Renal pelvis (tissue), 4 donors: ENCODE results near the gene MELTF. TPM values are rescaled to one million over a fixed set of nuclear protein-coding genes. Genes with fewer than 3 reads are reported as not detected.

Experiments
- DNase-seq: peaks from one replicate; pipeline ENCODE4 v3.0.0-alpha.2; 2013
- polyA plus RNA-seq, 3 donors: library from polyadenylated mRNA; unstranded; fragments of 120-200 nt; gene quantifications; one replicate each; pipeline ENCODE4 v1.2.1, GENCODE V29; 2013; ENCODE audit not compliant: insufficient read length in 3 of 3

The MELTF gene
- polyA plus RNA-seq, 3 donors: 1.5 to 3.7 (median 2.0) TPM

DNA sequence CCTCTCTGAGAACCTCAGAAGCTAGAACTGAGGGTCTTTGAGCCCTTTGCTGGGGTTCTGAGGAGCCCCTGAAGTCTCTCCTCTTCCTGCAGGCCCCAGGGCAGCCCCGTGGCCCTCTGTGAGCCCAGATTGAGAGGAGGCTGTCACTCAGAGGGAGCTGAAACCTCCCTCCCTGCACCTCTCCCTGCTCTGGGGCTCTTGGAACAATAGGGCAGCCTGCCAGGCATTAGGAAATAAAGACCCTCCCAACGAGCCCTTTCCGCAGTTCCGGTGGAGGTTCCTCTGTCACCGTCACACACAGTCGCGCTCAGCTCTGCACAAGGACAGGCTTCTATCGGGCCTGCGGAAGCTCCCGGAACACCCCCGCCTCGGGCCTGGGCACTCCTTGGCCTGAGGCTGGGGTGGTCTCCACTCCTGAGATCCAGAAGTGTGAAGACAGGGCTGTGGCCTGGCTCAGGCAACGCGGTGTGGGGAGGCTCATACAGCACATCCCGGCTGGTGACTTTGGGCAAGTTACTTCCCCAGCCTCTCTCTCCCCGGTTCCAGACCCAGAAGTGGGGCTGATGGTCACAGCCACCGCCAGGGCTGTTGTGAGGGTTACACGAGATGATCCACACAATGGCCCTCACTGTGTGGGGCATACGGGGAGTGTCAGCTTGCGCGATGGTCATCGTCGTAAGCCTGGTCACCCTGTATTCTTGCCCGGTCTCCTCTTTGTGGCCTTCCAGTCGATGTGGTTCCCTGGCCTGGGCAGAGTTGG lies 17.7 kb downstream of the MELTF start:
- no peak for DNase-seq

- DNase-seq: no peak
Measured at GRCh38 chr3:197010556-197011351, 18.9 kb downstream of the MELTF start.

DNA sequence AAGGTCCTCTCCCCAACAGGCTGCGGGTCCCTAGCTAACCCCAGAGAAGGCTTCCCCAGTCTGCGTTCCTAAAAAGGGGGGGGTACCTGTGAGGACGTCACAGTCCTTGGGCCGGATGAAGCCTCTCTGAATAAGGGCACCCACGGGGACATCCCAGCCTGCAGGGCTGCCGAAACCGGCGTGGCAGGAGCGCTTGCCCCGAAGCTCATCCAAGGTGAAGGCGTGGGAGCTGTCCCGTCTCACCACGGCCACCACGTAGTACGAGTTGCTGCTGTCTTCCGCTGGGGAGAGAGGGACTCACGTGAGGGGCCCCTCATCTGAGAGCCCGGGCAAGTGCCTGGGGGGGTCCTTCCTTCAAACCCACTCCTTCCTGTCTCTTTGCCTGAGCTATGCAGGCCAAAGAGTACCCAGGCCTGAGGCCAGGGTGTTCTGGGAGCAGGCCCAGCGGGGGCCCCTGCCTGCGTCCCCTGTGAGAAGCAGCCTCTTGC lies 20.0 kb downstream of the MELTF start:
- DNase-seq: no peak

DNA sequence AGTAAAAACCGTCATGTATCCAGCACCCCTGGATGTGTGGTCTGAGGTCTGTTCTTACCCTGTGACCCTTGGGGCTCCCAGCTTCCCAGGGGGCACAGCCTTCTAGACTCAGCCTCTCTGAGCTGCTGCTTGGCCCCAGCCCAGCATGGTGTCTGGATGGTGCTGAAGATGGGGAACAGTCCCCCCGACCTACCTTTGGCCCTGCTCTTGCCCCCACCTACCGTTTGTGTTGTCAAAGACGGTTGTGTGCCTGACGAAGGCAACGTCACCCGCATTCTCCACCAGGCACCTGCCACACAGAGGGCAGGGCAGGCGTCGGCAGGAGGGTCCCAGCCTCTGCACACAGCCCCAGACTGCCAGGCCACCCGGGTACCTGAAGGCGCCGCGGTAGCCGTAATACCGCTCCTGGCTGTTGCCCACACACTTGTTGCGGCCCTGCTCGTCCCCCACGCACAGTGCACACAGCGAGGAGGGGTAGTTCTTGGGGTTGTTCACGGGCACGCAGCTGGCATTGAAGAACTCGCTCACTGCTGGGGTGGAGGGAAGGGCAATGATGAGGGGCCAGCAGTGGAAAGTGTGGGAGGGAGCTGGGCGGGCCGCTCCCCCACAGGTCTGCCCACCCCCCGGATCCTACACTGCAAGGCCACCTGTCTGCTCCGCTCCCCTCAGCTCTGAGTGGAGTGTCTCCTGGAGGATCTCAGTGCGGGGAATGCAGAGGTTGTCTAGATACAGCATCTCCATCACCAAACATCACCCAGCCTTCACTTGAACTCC lies 21.0 kb downstream of the MELTF start:
- DNase-seq: no peak

DNA sequence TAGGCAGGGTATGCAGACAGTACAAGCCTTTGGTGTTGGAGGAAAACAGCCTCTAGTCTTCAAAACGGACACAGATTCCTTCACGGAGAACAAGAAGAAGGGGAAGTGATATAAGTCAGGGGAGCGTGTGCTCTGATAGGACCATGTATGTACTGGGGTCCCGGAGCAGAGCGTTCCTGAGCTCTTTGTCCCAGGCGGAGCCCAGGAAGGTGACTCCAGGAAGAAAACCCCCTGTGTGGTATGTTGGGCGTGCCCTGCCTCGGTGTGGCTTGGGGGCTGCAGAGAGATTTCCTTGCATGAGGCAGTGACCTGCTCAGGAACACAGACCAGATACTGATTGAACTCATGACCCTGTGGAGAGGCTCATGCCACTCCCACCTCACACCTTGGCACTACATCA lies 21.7 kb downstream of the MELTF start:
- no peak for DNase-seq

DNA sequence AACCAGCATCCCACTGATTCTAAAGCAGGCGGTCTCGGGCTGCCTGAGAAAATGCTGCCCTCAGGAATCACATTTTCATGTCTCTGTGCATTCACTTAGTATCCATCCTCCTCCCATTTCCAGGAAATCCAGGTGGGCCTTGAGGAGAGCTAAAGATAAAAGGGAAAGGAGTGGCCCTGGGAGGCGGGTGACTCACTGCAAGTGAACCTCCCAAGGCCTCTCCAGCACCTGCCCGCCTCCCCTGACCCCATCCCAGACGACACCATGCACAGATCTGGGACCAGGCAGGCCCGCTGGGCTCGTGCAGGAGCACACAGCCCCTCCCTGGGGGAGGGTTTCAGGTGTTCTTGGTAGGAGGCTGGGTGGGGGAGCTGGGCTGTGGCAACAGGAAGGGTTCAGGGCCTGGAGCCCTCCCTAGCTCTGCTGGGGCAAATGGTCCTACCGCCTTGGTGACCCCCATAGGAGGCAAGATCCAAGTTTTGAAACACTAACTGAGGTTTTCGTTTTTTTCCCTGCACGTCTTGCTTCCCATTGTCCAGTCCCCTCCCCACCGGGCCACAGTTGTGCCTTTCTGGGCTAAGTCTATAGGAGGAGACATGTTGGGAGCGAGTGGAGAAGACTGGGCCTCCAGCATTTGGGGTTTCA lies 22.2 kb downstream of the MELTF start:
- DNase-seq: no peak

GRCh38 chr3:197006860-197007259 lies 22.8 kb downstream of the MELTF start:
- DNase-seq: no peak

- no peak for DNase-seq
Measured at GRCh38 chr3:197006446-197006845, 23.2 kb downstream of the MELTF start.

- DNase-seq: no peak
Measured at GRCh38 chr3:197003461-197004385, 25.9 kb downstream of the MELTF start.

DNA sequence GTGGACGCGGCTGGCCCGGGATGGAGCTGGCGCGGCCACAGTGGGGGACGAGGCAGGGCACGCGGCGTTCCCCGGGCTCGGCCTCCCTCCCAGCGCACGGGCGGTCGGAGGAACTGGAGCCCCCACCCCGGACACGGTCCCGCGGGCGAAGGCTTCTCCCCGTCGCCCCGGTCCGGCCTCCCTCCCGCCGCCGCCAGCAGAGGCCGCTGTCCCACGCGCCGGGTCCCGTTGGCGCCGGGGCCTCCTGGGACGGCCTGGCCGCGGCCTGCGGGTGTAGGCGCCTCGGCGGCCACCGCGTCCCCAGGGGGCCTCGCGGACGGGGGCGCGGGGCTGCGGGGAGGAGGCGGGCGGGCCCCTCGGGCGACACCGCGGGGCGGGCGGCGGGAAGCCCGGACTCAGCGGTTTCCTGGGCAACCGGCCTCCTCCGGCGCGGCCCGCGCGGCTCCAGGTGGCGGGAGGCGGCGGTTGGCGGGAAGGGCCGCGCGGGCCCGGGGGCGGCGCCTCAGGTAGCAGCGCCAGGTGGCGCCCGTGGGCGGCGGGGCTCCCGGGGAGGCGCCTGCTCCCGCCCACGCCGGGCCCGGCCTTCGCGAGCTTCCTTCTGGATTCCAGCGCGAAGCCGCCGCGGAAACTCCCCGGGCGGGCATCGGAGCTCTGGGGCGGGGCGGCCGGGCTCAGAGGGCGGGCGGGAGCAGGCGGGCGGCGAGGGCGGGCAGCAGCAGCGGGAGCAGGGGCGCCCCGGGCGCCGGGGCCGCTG lies 26.7 kb downstream of the MELTF start:
- DNase-seq: peak; percentile 76

DNA sequence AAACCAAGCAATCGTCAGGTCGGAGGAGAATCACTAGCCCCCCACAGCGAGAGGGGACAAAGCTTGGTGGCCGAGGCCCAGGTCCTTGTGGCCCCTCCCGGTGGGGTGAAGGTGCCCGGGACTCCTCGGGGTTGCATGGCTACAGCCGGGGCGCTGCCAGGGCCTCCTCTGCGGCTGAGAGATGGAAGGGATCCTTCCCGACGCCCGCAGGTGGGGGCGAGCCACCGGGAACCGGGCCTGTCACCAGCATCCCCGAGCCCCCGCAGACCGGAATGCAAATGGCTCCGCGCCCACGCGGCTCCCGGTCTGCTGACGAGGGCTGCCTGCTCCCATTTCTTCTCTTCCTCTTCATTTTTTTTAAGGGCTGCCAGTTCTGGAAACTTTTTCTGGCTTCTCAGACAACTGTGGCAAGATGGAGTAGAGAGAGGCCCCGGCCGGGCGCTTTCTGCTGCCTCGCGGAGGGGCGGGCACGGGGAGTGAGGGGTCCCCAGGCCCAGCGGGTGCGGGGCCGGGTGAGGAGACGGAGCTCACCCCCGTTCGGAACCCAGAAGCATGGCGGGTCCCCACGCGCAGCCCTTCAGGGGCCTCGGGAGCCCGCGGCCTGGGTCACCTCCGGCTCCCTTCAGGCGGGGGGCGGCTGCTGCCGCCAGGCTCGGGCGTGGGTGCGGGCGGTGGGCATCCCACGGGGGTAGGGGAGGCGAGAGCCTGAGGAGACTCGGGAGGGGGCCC lies 27.5 kb downstream of the MELTF start:
- DNase-seq: no peak

- no peak for DNase-seq
Measured at GRCh38 chr3:197001106-197001971, 28.3 kb downstream of the MELTF start.

DNA sequence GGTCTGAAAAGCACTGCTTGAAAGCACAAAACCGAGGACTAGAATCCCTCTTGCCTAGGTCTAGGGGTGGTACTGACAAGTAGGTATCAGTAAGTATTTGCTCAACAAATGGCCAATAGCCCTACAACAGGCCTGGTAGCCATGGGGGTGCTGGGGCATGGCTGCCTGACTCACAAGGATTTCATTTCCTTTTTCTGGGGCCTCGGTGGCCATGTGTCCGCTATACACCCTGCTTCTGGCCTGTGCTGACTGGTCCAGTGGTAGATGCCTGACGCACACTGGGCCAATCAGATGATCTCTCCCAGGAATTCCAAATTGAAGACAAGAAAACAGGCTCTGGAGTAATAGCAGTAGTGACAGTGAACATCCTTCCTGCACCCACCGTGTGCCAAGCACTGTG lies 29.4 kb downstream of the MELTF start:
- no peak for DNase-seq

- no peak for DNase-seq
Measured at GRCh38 chr3:196998966-196999760, 30.5 kb downstream of the MELTF start.

GRCh38 chr3:196997311-196997710 lies 32.3 kb downstream of the MELTF start:
- DNase-seq: no peak

DNA sequence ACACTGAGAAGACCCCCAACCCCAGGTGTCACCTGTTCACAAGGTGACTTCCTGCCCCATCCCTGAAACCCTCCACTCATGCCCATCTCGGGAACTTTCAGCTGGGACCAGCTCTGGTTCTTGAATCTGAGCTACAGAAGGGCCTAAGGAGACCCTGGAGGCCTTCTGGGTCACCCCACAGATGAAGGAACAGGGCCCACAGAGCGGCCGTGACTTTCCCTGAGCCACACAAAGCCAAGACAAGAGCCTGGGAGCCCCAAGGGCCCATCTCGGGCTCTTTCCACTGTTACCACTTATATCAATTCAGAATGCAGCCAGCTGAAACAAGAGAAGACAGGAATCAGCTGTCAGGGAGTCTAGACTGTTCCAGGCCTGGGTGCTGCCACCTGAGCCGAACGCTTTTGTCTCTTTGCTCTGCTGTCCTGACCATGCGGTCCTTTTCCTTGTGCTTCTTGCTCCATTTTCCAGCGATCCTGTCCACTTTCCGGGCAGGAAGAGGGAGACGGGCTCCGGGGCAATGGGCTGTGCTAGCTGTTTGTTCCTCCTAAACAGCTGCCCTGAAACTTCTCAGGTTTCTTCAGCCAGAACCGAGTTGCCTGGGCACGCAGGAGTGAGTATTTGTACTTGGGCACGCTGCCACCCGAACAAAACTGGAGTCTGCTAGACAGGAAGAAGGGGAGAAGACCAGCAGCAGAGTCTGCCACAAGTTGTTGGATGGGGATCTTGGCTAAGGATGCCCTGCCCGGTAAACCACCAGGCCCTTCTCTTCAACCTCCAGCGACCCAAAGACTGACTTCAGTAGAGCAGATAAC lies 33.0 kb downstream of the MELTF start:
- DNase-seq: no peak
